GM12892 (cell line): Measurements from ENCODE around the gene NAV2.

Experiments
- POLR2A ChIP-seq: IDR thresholded peaks from 2 replicates; pipeline ENCODE4 v1.6.1; 2011; ENCODE audit warnings: low read depth, low read length, control low read depth
- POLR2AphosphoS5 ChIP-seq: IDR thresholded peaks from 2 replicates; pipeline ENCODE4 v1.6.1; 2011; ENCODE audit warnings: low read depth, low read length, control low read depth

GRCh38 chr11:20089796-20090653 lies 377.4 kb downstream of the NAV2 start:
- TF ChIP-seq POLR2A (no peak), POLR2AphosphoS5 (no peak)
